Fibroblast of peridontal ligament (primary cell): ENCODE measurements around the gene ZBTB25.

ENCODE experiments used
- DNase-seq: peaks from one replicate; pipeline ENCODE4 v3.0.0-alpha.2; 2010; ENCODE audit errors: extremely low read depth

Gene ZBTB25

GRCh38 chr14:64440494-64440893, 63.1 kb downstream of the ZBTB25 start:
- peak; percentile 63 for DNase-seq

GRCh38 chr14:64439141-64439540, 64.5 kb downstream of the ZBTB25 start:
- DNase-seq, result no peak

GRCh38 chr14:64438181-64438841, 65.3 kb downstream of the ZBTB25 start:
- DNase-seq, result peak; percentile 97

GRCh38 chr14:64434528-64434927, 69.1 kb downstream of the ZBTB25 start:
- no peak for DNase-seq

- DNase-seq, result peak; percentile 42
These were observed 79.7 kb downstream of the ZBTB25 start for GRCh38 chr14:64423987-64424386.

- no peak for DNase-seq
These were observed 80.9 kb downstream of the ZBTB25 start for GRCh38 chr14:64422756-64423155.

- no peak for DNase-seq
These were observed 81.6 kb downstream of the ZBTB25 start for GRCh38 chr14:64422005-64422404.

- peak; percentile 88 for DNase-seq
These were observed 82.5 kb downstream of the ZBTB25 start for GRCh38 chr14:64421166-64421565.

GRCh38 chr14:64419003-64419402, 84.6 kb downstream of the ZBTB25 start:
- no peak for DNase-seq

GRCh38 chr14:64417771-64418125, 85.9 kb downstream of the ZBTB25 start:
- no peak for DNase-seq

- DNase-seq, result peak; percentile 32
These were observed 86.4 kb downstream of the ZBTB25 start for GRCh38 chr14:64417055-64417770.

- no peak for DNase-seq
These were observed 87.2 kb downstream of the ZBTB25 start for GRCh38 chr14:64416348-64416932.

- DNase-seq, result no peak
These were observed 91.4 kb downstream of the ZBTB25 start for GRCh38 chr14:64412237-64412636.

- no peak for DNase-seq
These were observed 92.6 kb downstream of the ZBTB25 start for GRCh38 chr14:64411001-64411400.

GRCh38 chr14:64410084-64410774, 93.4 kb downstream of the ZBTB25 start:
- peak; percentile 31 for DNase-seq

- DNase-seq, result no peak
These were observed 94.3 kb downstream of the ZBTB25 start for GRCh38 chr14:64409126-64409920.

- DNase-seq, result no peak
These were observed 96.3 kb downstream of the ZBTB25 start for GRCh38 chr14:64407329-64407728.

GRCh38 chr14:64405295-64405694, 98.3 kb downstream of the ZBTB25 start:
- DNase-seq, result no peak

- DNase-seq, result no peak
These were observed 101.7 kb downstream of the ZBTB25 start for GRCh38 chr14:64401949-64402348.

- DNase-seq, result peak; percentile 54
These were observed 102.7 kb downstream of the ZBTB25 start for GRCh38 chr14:64400829-64401459.
